UCSD-AML1 (cell line): ENCODE results near the gene ELFN1.

Source experiments
- DNase-seq: peaks from one replicate; lab custom pipeline; 2025; ENCODE audit not compliant: unreplicated experiment; lab: John Stamatoyannopoulos, UW

The ELFN1 gene

GRCh38 chr7:1779445-1779844, 109.4 kb downstream of the ELFN1 start:
- DNase-seq = no peak

- DNase-seq = no peak
Measured at GRCh38 chr7:1781369-1781768, 111.3 kb downstream of the ELFN1 start.

- DNase-seq = no peak
Measured at GRCh38 chr7:1785839-1786238, 115.8 kb downstream of the ELFN1 start.

- DNase-seq = no peak
Measured at GRCh38 chr7:1787241-1787640, 117.2 kb downstream of the ELFN1 start.

GRCh38 chr7:1787681-1788235, 117.7 kb downstream of the ELFN1 start:
- DNase-seq = no peak

- DNase-seq = no peak
Measured at GRCh38 chr7:1794888-1795542, 124.9 kb downstream of the ELFN1 start.
